ENCODE results near the gene HEATR5A.
"Not testable (repeated sequence)": the region's sequence is repeated elsewhere in the genome, so short reads cannot be mapped to it uniquely, and the experiment has no call there.

Gene HEATR5A

DNA sequence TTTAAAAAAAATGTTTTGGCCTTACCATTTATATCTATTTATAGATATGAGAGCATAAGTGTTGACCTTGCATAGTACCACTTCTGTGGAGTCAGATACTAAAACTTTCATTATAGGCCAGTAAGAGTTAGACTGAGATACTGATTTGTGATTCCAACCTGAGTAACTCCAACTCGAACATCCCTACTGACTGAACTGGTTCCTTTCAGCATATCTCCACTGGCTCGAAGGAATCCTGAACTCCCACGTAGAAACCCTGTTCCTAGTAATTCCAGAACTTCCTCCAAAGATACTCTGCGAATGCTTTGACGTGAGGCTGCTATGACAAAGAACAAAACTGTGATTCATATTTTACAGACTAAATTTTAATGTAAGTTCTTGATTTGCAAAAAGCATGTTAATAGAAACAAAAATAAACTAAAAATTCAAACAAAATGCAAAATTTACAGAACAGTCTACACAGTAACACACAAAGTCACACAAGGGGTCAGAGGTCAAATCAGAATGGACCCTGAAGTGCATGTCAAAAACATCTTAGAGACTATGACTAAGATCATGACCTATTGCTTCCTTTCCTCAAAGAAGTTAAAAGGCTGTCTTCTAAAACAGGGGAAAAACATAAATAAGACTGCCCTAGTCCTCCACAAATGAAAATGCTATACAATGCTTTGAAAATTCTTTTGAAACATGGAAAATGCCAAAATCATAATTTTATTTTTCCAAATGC lies 31.5 kb downstream of the HEATR5A start:
- DNase-seq, result no peak

DNA sequence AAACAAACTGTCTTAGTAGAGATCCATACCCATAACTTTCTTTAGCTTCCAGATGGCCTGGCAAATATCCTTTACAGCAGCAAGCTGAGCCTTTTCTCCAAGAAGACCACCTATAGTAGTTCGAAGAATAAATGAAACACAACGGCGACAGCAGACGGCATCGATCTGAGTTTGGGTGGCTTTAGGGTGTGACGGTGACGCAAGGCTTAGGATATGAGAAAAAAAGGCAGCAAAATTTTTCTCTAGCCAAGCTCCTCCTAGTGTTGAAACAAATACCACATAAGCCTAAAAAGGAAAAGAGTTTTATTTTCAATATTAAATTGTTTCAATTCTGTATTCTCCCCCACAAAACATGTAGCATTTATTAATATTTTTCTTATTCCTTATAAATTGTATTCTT lies 33.3 kb downstream of the HEATR5A start:
- no peak for DNase-seq

DNA sequence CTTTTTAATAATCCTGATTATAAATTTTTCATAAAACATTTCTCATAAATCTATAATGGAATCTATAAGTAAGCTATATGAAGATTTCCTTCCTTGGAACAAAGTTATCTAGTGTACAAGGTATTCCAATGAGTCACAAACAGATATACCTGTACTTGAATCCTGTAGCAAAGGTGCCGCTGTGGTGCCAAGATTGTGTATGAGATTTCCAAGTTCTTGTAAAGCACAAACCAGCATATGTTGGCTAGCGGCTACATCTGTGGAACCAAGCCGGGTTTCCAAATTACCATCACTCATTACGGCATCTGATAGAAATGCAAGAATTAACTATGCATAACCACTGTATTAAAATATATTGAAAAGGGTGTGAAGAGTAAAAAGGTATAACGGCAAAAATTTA lies 34.1 kb downstream of the HEATR5A start:
- no peak for DNase-seq

DNA sequence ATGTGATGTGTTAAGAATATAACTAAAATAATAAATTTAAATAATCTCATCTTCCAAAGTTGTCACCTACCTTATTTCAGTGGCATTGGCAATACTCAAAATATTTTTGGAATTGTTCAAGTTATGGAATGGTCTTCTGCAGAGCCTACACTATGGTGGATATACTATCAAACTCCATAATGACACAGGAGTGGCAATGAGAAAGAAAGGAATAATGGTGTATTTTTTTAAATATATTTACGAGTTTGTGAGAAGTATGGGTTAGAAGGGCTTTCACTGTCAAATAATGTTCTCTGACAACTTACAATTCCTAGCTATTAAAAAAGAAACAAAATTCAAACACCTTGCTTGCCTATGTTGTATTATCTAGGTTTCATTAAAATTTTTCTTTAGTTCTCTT lies 38.1 kb downstream of the HEATR5A start:
- no peak for DNase-seq

DNA sequence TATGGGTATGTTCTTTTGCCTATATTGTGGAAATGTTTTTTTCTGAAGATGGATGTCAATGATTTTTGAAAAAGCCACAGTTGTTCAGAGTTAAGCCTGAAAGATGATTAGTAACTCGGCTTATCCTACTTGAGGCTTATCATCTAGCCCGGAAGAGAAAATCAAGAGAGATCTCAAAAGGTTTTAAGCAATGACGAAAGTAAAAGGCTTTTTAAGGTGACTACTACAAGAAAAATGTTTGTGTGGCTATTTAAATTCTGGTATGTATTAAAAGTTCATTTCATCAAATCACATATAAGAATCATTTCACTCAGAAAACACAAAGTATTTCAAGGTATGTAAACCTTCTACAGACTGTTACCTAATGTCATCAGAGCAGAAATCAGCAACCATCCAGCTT lies 40.2 kb downstream of the HEATR5A start:
- DNase-seq, result no peak

DNA sequence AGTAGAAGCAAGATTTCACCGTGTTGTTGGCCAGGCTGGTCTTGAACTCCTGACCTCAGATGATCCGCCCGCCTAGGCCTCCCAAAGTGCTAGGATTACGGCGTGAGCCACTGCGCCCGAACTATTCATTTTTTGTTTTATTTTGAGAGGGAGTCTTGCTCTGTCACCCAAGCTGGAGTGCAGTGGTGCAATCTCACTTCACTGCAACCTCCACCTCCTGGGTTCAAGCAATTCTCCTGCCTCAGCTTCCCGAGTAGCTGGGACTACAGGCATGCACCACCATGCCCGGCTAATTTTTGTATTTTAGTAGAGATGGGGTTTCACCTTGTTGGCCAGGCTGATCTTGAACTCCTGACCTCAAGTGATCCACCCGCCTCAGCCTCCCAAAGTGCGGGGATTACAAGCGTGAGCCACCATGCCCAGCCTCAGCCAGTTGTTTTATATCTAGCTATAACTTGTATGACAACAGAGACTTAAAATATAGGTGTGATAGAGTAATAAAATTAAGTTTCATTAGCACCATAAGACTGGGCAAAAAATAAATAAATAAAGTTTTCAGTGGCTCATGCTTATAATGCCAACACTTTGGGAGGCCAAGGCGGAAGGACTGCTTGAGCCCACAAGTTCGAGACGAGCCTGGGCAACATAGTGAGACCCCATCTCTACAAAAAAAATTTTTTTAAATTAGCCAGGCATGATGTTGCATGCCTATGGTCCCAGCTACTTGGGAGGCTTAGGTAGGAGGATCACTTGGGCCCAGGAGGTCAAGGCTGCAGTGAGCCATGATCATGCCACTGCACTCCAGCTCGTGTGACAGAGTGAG lies 41.0 kb downstream of the HEATR5A start:
- DNase-seq, result not testable (repeated sequence)

DNA sequence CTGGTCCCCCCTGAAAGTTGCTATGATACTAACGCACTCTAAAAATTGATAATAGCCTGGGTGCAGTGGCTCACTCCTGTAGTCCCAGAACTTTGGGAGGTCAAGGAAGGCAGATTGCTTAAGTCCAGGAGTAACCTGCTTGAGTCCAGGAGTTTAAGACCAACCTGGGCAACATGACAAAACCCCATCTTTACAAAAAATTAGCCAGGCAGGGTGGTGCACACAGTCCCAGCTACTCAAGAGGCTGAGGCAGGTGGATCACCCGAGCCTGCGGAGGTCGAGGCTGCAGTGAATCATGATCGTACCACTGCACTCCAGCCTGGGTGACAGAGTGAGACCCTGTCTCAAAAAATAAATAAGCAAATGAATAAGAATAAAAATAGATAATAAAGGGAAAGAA lies 42.9 kb downstream of the HEATR5A start:
- no peak for DNase-seq

DNA sequence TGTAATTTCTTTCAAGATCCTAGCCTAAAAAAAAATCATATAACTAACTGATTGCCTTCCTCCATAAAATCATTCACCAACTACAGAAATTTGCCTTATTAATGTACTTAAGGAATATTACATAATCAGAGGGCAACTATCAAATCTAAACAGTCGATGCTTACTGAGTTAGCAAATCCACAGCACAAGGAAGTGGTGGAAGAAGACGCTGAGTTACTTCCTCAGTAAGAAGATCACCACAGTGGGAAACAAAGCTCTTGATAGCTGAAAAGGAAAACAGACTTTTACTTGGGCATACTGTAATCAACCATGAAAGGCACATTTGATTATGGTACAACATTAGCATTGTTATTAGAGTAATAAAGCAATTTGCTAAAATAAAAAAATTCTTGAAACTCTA lies 48.7 kb downstream of the HEATR5A start:
- no peak for DNase-seq

DNA sequence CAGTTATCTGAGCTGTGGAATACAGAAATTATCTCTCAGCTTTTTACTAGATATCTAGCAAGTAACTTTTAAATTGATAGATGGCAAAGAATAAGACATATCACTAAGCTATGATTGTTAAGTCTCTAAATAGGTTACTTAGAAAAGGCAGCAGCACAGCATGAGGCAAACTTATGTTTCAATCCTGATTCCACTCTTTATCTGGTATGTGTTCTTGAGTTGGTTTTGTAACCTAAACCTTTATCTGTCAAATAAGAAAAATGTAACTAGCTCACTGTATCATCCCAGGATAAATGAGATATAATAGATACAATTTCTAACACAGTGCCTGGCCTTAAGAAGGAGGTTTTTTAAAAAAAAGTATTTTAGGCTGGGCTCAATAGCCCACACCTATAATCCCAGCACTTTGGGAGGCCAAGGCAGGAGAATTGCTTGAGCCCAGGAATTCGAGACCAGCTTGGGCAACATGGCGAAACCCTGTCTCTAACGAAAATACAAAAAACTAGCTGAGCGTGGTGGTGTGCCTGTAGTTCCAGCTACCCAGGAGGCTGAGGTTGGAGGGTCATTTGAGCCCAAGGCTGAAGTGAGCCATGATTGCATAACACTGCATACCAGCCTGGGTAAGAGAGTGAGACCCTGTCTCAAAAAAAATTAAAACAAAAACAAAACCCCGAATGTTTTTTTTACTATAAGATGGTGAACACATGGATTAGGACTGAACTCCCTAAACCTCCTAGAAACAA lies 56.8 kb downstream of the HEATR5A start:
- no peak for DNase-seq

DNA sequence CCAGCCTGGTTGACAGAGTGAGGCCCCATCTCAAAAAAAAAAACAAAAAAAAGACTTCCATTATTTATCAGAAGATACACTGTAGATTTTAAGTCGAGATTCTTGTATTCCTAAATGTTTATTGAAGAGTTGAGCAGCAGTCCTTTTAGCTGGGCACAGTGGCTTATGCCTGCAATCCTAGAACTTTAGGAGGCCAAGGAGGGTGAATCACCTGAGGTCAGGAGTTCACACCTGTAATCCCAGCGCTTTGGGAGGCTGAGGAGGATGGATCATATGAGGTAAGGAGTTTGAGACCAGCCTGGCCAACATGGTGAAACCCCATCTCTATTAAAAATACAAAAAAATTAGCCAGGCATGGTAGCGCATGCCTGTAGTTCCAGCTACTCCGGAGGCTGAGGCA lies 57.6 kb downstream of the HEATR5A start:
- DNase-seq, result no peak

DNA sequence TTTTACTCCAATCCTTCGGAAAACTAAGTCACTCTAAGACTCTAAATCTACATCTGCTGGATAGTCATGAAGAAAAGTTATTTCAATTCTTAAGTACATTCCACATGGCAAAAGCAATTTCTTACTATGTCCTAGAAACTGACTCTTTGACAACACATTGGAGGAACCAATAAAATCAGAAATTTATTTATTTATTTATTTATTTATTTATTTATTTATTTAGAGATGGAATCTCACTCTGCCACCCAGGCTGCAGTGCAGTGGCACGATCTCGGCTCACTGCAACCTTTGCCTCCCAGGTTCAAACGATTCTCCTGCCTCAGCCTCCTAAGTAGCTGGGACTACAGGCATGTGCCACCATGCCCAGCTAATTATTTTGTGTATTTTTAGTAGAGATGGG lies 58.6 kb downstream of the HEATR5A start:
- not testable (repeated sequence) for DNase-seq

DNA sequence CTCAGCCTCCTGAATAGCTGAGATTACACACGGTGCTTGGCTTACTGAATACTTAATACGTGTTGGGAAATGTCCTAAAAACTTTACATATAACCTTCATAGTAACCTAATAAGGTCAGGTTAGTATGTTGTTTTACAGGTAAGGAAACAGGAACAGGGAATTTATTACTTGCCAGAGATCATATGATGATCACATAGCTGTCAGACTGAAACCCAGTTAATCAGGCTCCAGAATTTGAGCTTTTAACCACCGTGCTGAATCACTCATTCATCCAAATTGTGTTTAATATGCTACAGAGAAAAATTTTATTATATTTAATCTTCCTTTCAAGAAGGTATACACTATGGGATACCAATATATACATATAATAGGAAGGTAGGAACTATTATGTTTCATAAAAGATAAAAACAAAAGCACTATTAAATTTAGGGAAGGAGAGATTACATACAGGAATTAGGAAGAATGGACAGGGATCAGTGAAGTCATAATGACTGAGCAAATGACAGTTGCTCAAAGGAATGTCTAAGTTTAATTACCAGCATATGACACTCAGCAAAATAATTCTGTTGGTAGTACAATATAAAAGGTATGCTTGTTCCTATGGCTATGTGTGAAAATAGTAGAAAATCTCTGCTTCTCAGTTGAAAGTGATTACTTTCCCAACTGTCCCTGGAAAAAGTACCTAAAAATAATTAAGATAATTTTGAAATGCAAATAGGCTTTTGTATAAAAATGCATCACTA lies 59.3 kb downstream of the HEATR5A start:
- no peak for DNase-seq

DNA sequence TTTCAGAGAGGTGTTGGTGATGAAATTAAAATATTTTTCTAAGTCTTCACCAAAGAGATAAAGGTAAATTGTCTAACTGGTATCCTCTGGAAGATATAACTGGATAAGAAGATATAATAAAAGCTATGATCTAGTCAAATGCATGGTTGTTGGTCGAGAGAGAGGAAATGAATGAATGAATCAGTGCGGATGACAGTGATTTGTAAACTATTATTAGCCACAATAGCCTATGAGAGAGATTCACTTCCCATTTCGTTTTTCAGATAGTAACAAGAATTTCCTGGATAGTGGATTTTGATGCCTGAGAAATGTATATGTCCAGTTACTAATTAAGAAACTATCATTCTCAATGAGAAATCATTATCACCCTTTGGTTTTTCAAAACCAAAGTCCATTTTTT lies 63.1 kb downstream of the HEATR5A start:
- DNase-seq, result no peak

DNA sequence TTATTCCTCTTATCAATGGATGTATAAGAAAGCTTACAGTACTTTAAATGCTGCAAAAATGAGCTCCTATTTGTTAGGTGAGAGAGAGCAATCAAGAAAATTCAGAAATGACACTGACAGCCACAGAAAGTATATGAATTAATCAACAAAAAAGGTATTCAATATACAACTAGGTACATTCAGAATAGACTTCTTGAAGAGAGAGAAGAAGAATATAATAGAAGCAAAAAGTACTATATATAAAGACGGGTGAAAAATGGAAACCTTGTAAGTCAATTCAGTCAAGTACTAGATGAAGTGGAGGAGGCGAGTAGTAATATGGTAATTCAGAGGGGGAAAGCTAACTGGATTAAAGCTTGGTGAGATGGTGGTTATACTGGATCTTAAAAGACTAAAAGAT lies 74.3 kb downstream of the HEATR5A start:
- DNase-seq, result no peak

DNA sequence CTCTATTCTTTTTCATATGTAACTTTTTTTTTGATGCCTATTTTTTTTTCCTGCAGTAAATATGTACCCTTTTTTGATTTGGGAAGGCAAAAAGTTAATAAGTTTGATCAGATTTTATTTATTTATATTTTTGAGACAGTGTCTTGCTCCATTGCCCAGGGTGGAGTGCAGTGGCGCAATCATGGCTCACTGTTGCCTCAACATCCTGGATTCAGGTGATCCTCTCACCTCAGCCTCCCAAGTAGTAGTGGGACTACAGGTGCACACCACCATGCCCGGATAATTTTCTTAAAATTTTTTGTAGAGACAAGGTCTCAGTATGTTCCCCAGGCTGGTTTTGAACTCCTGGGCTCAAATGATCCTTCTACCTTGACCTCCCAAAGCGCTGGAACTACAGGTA lies 79.1 kb downstream of the HEATR5A start:
- no peak for DNase-seq

DNA sequence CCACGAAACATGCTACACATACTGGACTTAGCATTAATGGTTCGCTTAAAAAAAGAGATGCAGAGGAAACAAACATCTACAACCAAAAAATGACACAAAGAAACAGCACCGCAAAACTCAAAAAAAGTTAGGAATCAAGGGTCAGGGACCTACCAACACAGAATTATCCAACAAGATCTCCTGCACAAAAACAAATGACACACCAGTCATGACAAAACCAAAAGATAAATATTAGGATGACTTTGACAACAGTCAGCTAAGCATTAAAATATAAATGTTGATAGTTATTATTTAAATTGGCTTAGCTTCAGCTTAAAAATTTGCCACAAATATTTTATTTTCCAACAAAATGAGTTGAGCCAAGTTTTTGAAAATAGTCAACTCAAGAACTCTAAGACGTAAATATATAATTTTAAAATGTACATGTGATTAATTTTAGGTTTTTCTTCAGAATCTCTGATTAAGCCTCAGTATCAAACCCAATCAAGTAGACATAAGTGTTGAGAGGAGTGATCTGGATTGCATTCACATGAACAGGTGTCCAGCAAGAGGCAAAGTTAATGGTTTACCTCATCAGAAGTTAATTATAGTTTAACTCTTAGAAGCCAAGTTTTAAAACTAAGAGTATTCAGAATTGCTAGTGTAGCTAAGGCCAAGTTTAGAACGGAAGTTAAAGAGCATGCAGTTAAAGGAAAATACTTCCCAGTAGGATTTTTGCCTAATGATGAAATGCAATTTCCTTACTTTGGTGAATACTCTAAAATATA lies 79.9 kb downstream of the HEATR5A start:
- no peak for DNase-seq

DNA sequence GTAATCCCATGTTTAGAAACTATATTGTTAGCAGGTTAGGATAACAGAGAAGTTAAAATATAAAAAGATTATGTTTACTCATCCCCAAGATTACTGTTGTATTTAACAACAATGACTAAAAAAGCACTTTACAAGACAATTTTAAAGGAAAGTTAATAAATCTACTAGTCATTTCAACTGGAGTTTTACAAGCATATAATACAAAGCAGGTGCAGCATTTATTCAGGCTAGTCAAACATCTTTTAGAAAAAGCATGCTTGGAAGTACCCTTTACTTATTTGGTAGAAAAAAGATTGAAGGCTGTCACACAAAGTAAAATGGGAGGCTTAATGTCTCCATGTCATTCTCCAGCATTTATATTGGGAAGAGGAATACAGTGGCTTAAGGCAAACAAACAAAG lies 80.6 kb downstream of the HEATR5A start:
- DNase-seq, result no peak

DNA sequence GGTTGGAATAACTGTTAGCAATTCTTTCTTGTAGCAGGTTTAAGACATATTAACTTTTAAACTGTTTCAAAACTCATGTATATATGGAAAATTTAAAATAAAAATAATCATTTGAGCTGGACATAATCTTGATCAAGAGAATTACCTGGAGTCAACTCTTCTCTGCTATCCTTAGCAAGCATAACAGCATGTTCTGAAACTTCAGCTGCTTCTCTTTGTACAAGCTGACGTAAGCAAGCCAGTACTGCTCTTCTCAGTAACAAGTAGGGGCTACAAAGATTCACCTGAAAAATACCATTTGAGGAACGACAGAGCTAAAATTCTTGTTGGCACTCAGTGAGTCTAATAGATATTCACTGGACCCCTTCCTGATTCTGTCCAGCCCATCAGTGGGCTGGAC lies 83.0 kb downstream of the HEATR5A start:
- no peak for DNase-seq

DNA sequence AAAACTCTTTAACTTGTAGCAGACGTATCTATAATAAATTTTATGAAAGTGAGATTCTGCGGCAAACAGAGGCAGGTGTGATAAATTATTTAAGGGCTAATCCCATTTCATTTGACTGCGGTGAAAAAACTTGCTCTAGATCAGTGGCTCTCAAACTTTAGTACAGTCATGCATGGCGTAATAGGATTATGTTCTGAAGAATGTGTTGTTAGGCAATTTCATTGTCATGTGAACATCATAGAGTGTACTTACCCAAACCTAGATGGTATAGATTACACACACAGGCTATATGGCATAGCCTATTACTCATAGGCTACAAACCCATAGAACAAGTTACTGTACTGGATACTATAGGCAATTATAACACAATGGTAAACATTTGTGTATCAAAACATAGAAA lies 83.7 kb downstream of the HEATR5A start:
- no peak for DNase-seq

DNA sequence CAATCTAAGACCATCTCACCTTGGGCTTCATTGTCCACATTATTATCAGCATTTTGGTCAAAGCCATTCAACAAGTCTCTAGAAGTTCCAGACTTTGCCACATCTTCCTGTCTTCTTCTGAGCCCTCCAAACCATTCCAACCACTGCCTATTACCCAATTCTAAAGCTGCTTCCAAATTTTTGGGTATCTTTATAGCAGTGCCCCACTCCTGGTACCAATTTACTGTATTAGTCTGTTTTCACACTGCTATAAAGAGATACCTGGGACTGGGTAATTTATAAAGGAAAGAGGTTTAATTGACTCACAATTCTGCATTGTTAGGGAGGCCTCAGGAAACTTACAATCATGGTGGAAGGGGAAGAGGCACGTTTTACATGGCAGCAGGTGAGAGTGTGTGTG lies 89.0 kb downstream of the HEATR5A start:
- DNase-seq, result not testable (repeated sequence)

DNA sequence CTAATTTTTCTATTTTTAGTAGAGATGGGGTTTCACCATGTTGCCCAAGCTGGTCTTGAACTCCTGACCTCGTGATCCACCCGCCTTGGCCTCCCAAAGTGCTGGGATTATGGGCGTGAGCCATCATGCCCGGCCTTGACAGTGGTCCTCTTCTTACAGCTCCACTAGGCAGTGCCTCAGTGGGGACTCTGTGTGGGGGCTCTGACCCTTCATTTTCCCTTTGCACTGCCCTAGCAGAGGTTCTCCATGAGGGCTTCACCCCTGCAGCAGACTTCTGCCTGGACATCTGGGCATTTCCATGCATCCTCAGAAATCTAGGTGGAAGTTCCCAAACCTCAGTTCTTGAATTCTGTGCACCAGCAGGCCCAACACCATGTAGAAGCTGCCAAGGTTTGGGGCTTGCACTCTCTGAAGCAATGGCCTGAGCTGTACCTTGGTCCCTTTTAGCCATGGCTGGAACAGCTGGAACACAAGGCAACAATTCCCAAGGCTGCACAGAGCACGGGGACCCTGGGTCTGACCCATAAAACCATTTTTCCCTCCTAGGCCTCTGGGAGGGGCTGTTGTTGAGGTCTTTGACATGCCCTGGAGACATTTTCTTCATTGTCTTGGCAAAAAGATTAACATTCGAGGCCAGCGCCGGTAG lies 90.4 kb downstream of the HEATR5A start:
- not testable (repeated sequence) for DNase-seq

DNA sequence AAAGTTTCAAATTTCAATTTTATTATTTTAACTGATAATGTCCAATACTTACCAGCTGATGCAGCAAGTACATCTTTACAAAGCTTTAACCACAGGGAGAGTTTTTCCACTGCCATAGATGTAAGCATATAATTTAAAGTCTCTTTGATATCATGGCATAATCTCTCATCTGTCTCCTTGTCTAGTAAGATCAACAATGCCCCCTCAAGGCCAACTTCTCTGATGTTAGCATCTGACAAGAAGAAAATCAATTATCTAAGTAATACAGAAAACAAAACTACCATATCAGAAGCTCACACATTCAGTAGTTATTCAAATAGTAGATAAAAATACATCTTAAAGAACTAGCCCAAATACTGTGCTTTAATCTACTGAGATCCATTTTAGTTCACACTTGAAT lies 94.2 kb downstream of the HEATR5A start:
- DNase-seq, result no peak

Data from midbrain (tissue), 1 donor.